LoVo (cell line): ENCODE results near the gene F12.

ENCODE experiments used
- DNase-seq: peaks from one replicate; pipeline ENCODE4 v3.0.0-alpha.2; 2016; ENCODE audit warnings: low spot score

F12 gene

GRCh38 chr5:177354711-177355110 is 54.7 kb downstream of the F12 start:
- DNase-seq: no peak

- DNase-seq: no peak
These were observed 55.1 kb downstream of the F12 start for GRCh38 chr5:177354256-177354655.

- no peak for DNase-seq
These were observed 56.3 kb downstream of the F12 start for GRCh38 chr5:177353093-177353492.
